ENCODE measurements around the gene NPIPB6. TPM values are rescaled to one million over a fixed set of nuclear protein-coding genes. Genes with fewer than 3 reads are reported as not detected.

NPIPB6 gene
- total and polyA plus RNA-seq, 2 experiments from 2014 or later, result 0.32 to 0.48 TPM

DNA sequence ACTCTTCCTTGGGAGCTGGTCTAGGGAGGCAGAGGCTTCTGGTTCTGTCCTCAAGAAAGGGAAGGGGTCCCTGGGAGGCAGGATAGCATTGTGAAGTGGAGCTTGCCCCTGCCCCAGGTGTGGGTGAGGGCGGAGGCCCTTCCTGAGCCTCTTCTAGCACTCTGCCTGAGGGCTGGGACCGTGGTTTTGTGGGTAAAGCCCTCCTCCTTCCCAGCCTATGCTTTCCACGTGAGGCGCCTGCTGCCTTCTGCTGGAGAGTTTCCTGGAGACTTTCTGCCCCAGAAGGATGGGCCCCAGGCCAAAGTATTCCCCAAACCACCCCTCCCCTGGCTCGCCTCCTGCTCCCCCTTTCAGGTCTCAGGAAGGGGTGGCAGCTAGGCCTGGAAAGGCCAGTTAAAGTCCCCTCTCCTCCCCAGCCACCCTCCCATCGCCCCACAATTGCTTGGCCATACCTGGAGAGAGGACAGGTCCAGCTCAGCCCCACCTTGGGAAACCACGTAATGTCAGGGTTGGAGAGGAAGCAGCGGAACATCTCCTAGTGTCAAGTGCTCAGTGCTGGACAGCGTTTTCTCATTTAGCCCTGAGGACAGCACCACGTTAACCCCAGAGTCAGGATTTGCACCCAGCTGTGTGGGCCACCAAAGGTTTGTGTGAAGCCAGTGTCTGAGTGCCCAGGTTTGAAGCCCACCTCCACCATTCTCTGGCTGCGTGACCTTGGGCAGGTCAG lies 65.4 kb downstream of the NPIPB6 start:
- in situ Hi-C loops (cut with MboI), result no loop called here

GRCh38 chr16:28297308-28297707 lies 66.0 kb downstream of the NPIPB6 start:
- no peak for DNase-seq
- H3K4me2 ChIP-seq (ENCODE audit: unreplicated experiment), result no peak overlapping the region
- WGBS, 2 experiments (ENCODE audit: low coverage in 1 of 2, low lambda C conversion rate in 2 of 2, missing lambda C conversion rate in 2 of 2), result 66 to 84% methylated on average over 2 of the region's 2 CpGs
- no peak overlapping the region for H3K27ac ChIP-seq
- no peak overlapping the region for H2AFZ ChIP-seq
- in situ Hi-C loops (cut with MboI), result no loop called here
- TF ChIP-seq EZH2phosphoT487 (IDR thresholded peaks at IDR 0.05; ENCODE audit: insufficient read depth, low read depth) (no peak), EZH2 (IDR thresholded peaks at IDR 0.05; ENCODE audit: insufficient read depth, poor library complexity, severe bottlenecking) (no peak)
- H3K4me1 ChIP-seq (ENCODE audit: insufficient read depth), result no peaks in the 10 kb centered on the region
- no peaks in the 10 kb centered on the region for H4K20me1 ChIP-seq (ENCODE audit: insufficient read depth)
- no peaks in the 10 kb centered on the region for H3K9me3 ChIP-seq (ENCODE audit: low read depth)
- H3K9ac ChIP-seq, result no peak overlapping the region
- no peak overlapping the region for H3K4me3 ChIP-seq
- H3K9me2 ChIP-seq (ENCODE audit: insufficient read depth), result no peaks in the 10 kb centered on the region
- H3F3A ChIP-seq (ENCODE audit: insufficient read depth), result no peaks in the 10 kb centered on the region
- H3K79me2 ChIP-seq (ENCODE audit: insufficient read depth), result no peaks in the 10 kb centered on the region
- H3K36me3 ChIP-seq (ENCODE audit: low read depth), result no peaks in the 10 kb centered on the region
- peaks cover 34% of the 10 kb centered on the region for H3K27me3 ChIP-seq (replicated peaks; ENCODE audit: insufficient read depth)

More for the DNA sequence above, 65.4 kb downstream of the NPIPB6 start:
- no peak overlapping the region for H3K4me2 ChIP-seq (ENCODE audit: unreplicated experiment)
- no peaks in the 10 kb centered on the region for H3K4me1 ChIP-seq (ENCODE audit: insufficient read depth)
- no peak overlapping the region for H3K4me3 ChIP-seq
- H3K9me3 ChIP-seq (ENCODE audit: low read depth), result no peaks in the 10 kb centered on the region
- no peak overlapping the region for H3K27ac ChIP-seq
- no peaks in the 10 kb centered on the region for H4K20me1 ChIP-seq (ENCODE audit: insufficient read depth)
- no peak overlapping the region for H2AFZ ChIP-seq
- TF ChIP-seq EZH2phosphoT487 (IDR thresholded peaks at IDR 0.05; ENCODE audit: insufficient read depth, low read depth), result no peak
- no peak for TF ChIP-seq EZH2 (IDR thresholded peaks at IDR 0.05; ENCODE audit: insufficient read depth, poor library complexity, severe bottlenecking)
- H3K36me3 ChIP-seq (ENCODE audit: low read depth), result no peaks in the 10 kb centered on the region
- no peaks in the 10 kb centered on the region for H3K79me2 ChIP-seq (ENCODE audit: insufficient read depth)
- H3K9me2 ChIP-seq (ENCODE audit: insufficient read depth), result no peaks in the 10 kb centered on the region
- H3K9ac ChIP-seq, result no peak overlapping the region
- WGBS, 2 experiments (ENCODE audit: low coverage in 1 of 2, low lambda C conversion rate in 2 of 2, missing lambda C conversion rate in 2 of 2), result 50 to 56% methylated on average over 11 of the region's 11 CpGs
- peaks cover 35% of the 10 kb centered on the region for H3K27me3 ChIP-seq (replicated peaks; ENCODE audit: insufficient read depth)
- no peak for DNase-seq
- no peaks in the 10 kb centered on the region for H3F3A ChIP-seq (ENCODE audit: insufficient read depth)

- Histone ChIP-seq H3K4me1 (ENCODE audit: insufficient read depth) (no peaks in the 10 kb centered on the region), H3F3A (ENCODE audit: insufficient read depth) (no peaks in the 10 kb centered on the region), H3K36me3 (ENCODE audit: low read depth) (no peaks in the 10 kb centered on the region), H3K4me3 (no peak overlapping the region), H3K9ac (no peak overlapping the region), H4K20me1 (ENCODE audit: insufficient read depth) (no peaks in the 10 kb centered on the region), H3K9me3 (ENCODE audit: low read depth) (no peaks in the 10 kb centered on the region), H3K27me3 (replicated peaks; ENCODE audit: insufficient read depth) (peaks cover 37% of the 10 kb centered on the region), H3K27ac (no peak overlapping the region), H3K79me2 (ENCODE audit: insufficient read depth) (no peaks in the 10 kb centered on the region), H3K4me2 (ENCODE audit: unreplicated experiment) (no peak overlapping the region), H2AFZ (no peak overlapping the region), H3K9me2 (ENCODE audit: insufficient read depth) (no peaks in the 10 kb centered on the region)
- DNase-seq, result no peak
- in situ Hi-C loops (cut with MboI), result no loop called here
- TF ChIP-seq EZH2phosphoT487 (IDR thresholded peaks at IDR 0.05; ENCODE audit: insufficient read depth, low read depth), result no peak
- TF ChIP-seq EZH2 (IDR thresholded peaks at IDR 0.05; ENCODE audit: insufficient read depth, poor library complexity, severe bottlenecking), result no peak
- WGBS, 2 experiments (ENCODE audit: low coverage in 1 of 2, low lambda C conversion rate in 2 of 2, missing lambda C conversion rate in 2 of 2), result 65 to 69% methylated on average over 11 of the region's 11 CpGs
These were observed 68.0 kb downstream of the NPIPB6 start for GRCh38 chr16:28295276-28295675.

DNA sequence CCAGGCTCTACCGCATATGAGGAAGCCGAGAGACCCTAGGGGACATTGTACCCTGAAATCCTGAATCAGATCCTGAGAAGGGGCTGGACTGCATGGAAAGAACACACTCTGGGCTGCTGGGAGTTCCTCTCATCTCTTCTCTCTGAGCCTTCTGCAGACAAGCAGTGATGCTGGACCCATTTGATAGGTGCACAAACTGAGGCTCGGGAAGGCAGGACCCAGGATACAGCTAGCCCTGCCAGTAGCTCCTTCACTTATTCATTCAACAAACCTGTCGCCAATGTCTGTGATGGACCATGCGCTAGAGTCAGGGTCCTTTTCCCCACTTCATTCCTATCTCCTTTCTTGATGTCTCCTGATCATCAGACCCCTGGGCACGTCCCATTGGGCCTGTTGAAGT lies 69.1 kb downstream of the NPIPB6 start:
- H3K9me3 ChIP-seq (ENCODE audit: low read depth), result no peaks in the 10 kb centered on the region
- no peaks in the 10 kb centered on the region for H3K79me2 ChIP-seq (ENCODE audit: insufficient read depth)
- DNase-seq, result no peak
- no peak overlapping the region for H3K4me2 ChIP-seq (ENCODE audit: unreplicated experiment)
- H3K9ac ChIP-seq, result no peak overlapping the region
- no peak overlapping the region for H3K27ac ChIP-seq
- H3K27me3 ChIP-seq (replicated peaks; ENCODE audit: insufficient read depth), result peaks cover 47% of the 10 kb centered on the region
- H3K4me1 ChIP-seq (ENCODE audit: insufficient read depth), result no peaks in the 10 kb centered on the region
- WGBS, 2 experiments (ENCODE audit: low coverage in 1 of 2, low lambda C conversion rate in 2 of 2, missing lambda C conversion rate in 2 of 2), result 70 to 73% methylated on average over 6 of the region's 6 CpGs
- in situ Hi-C loops (cut with MboI), result no loop called here
- no peaks in the 10 kb centered on the region for H3F3A ChIP-seq (ENCODE audit: insufficient read depth)
- no peak for TF ChIP-seq EZH2phosphoT487 (IDR thresholded peaks at IDR 0.05; ENCODE audit: insufficient read depth, low read depth)
- no peak for TF ChIP-seq EZH2 (IDR thresholded peaks at IDR 0.05; ENCODE audit: insufficient read depth, poor library complexity, severe bottlenecking)
- H4K20me1 ChIP-seq (ENCODE audit: insufficient read depth), result no peaks in the 10 kb centered on the region
- H2AFZ ChIP-seq, result no peak overlapping the region
- H3K4me3 ChIP-seq, result no peak overlapping the region
- H3K9me2 ChIP-seq (ENCODE audit: insufficient read depth), result no peaks in the 10 kb centered on the region
- H3K36me3 ChIP-seq (ENCODE audit: low read depth), result no peaks in the 10 kb centered on the region

Measured in GM23248 (cell line).